Measurements from ENCODE around the gene LARP4B. TPM values are rescaled to one million over a fixed set of nuclear protein-coding genes. Genes with fewer than 3 reads are reported as not detected.

LARP4B gene
- polyA plus RNA-seq, 1 experiment: 33.5 TPM

DNA sequence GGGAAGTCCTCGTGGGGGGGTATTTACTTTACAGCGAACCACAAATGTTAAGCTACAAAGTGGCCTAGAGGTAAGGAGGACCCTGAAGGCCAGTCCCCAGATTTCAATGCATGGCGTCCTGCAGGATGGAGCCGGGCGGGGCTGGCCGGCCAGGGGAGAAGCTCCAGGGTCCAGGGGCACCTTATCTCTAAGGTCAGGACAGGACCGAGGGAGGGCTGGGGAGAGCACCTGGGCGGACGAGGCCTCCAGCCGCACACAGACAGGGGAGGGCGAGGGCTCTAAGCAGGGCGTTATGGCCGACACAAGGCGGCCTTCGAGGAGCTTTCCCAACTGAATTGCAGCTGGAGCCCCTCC lies 145.7 kb downstream of the LARP4B start:
- POLR2A ChIA-PET: interaction anchor here (0.7 kb wide), 1 partner anchor 98 kb away, joined by 3 read pairs; no protein-coding TSS in a partner anchor
- H3K9me3 ChIP-seq (ENCODE audit: control insufficient read depth, insufficient read depth, low read length): peaks cover 8% of the 10 kb centered on the region; the same call in 1 of the 2 replicates
- CTCF ChIA-PET: interaction anchor here (0.7 to 1.2 kb wide), 2 partner anchors 8 to 275 kb away, joined by 4 to 5 read pairs; no protein-coding TSS in a partner anchor
- H3K27me3 ChIP-seq (ENCODE audit: control insufficient read depth, insufficient read depth, low read length): no peaks in the 10 kb centered on the region
- no peak overlapping the region for H3K4me3 ChIP-seq (ENCODE audit: low read depth, low read length)
- TF ChIP-seq, protein P1, sequence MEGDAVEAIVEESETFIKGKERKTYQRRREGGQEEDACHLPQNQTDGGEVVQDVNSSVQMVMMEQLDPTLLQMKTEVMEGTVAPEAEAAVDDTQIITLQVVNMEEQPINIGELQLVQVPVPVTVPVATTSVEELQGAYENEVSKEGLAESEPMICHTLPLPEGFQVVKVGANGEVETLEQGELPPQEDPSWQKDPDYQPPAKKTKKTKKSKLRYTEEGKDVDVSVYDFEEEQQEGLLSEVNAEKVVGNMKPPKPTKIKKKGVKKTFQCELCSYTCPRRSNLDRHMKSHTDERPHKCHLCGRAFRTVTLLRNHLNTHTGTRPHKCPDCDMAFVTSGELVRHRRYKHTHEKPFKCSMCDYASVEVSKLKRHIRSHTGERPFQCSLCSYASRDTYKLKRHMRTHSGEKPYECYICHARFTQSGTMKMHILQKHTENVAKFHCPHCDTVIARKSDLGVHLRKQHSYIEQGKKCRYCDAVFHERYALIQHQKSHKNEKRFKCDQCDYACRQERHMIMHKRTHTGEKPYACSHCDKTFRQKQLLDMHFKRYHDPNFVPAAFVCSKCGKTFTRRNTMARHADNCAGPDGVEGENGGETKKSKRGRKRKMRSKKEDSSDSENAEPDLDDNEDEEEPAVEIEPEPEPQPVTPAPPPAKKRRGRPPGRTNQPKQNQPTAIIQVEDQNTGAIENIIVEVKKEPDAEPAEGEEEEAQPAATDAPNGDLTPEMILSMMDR (IDR thresholded peaks at IDR 0.05; ENCODE audit: low read depth, low read length): no peak
- no peak for DNase-seq (ENCODE audit: low read depth, low spot score)
- H3K27ac ChIP-seq (ENCODE audit: low read depth, low read length): no peak overlapping the region

- peak overlapping the region; percentile 53 for H3K4me3 ChIP-seq (ENCODE audit: low read depth, low read length)
- no peaks in the 10 kb centered on the region for H3K27me3 ChIP-seq (ENCODE audit: control insufficient read depth, insufficient read depth, low read length)
- CTCF ChIA-PET: interaction anchor here (0.7 to 1.2 kb wide), 2 partner anchors 9 to 275 kb away, joined by 4 to 5 read pairs; no protein-coding TSS in a partner anchor
- TF ChIP-seq, protein P1 (IDR thresholded peaks at IDR 0.05; ENCODE audit: low read depth, low read length): no peak
- POLR2A ChIA-PET: interaction anchor here (0.7 to 0.8 kb wide), 2 partner anchors 7 to 98 kb away, joined by 3 to 12 read pairs; no protein-coding TSS in a partner anchor
- H3K27ac ChIP-seq (ENCODE audit: low read depth, low read length): peak overlapping the region; percentile 47
- DNase-seq (ENCODE audit: low read depth, low spot score): no peak
- H3K9me3 ChIP-seq (ENCODE audit: control insufficient read depth, insufficient read depth, low read length): peaks cover 8% of the 10 kb centered on the region; the same call in 1 of the 2 replicates
Observed at GRCh38 chr10:785089-785860, 146.2 kb downstream of the LARP4B start.

- H3K27ac ChIP-seq (ENCODE audit: low read depth, low read length): peak overlapping the region; percentile 47
- CTCF ChIA-PET: no interaction called here
- TF ChIP-seq, protein P1 (IDR thresholded peaks at IDR 0.05; ENCODE audit: low read depth, low read length): peak; percentile 39
- H3K27me3 ChIP-seq (ENCODE audit: control insufficient read depth, insufficient read depth, low read length): no peaks in the 10 kb centered on the region
- H3K9me3 ChIP-seq (ENCODE audit: control insufficient read depth, insufficient read depth, low read length): peaks cover 8% of the 10 kb centered on the region; the same call in 1 of the 2 replicates
- POLR2A ChIA-PET: interaction anchor here (0.8 kb wide), 1 partner anchor 8 kb away, joined by 12 read pairs; no protein-coding TSS in a partner anchor
- peak overlapping the region; percentile 53 for H3K4me3 ChIP-seq (ENCODE audit: low read depth, low read length)
- peak; percentile 42 for DNase-seq (ENCODE audit: low read depth, low spot score)
Observed at GRCh38 chr10:784403-785088, 147.0 kb downstream of the LARP4B start.

DNA sequence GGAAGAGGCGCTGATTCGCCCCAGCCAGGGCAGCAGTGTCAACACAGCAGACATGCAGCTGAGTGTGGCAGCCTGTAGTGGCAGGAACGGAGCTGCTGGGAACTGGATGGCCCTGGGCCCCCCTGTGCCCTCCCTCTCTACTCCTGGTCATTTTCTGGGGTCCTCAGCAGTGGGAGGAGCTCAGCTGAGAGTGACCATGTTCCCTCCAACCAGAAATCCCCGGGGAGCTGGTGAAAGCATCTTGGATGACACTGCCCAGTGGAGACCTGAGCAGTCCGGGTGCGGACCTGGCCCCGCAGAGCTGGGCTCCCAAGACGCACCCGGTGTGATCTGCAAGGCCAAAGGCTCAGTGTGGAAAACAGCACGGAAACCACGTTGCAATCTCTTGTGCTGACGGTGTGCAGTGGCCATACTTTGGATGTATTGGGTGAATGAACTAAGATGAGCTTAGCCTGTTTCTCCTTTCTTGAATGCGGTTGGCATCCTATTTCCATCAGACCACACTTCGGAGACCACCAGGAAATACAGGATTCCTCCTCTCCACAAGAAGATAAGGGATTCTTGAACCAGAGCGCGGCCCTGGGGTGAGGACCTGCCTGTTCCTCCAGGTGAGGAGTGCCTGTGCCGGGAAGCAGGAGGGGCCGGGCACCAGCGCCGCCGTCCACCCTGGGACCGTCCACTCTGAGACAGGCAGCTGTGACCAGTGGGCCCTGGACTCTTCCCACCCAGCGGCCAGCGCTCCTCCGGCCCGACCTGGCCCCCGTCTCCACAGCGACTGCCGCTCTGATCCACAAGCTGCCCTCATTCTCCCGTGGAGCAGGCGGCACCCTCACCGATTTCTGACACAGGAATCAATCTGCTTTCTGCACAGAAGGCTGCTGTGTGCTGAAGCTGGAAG lies 148.5 kb downstream of the LARP4B start:
- ChIA-PET POLR2A (no interaction called here), CTCF (interaction anchor here (1.0 kb wide), 1 partner anchor 270 kb away, joined by 5 read pairs; no protein-coding TSS in a partner anchor)
- no peaks in the 10 kb centered on the region for H3K27me3 ChIP-seq (ENCODE audit: control insufficient read depth, insufficient read depth, low read length)
- peaks cover 6% of the 10 kb centered on the region; the same call in 1 of the 2 replicates for H3K9me3 ChIP-seq (ENCODE audit: control insufficient read depth, insufficient read depth, low read length)
- H3K4me3 ChIP-seq (ENCODE audit: low read depth, low read length): no peak overlapping the region
- TF ChIP-seq, protein P1 (IDR thresholded peaks at IDR 0.05; ENCODE audit: low read depth, low read length): no peak
- no peak for DNase-seq (ENCODE audit: low read depth, low spot score)
- H3K27ac ChIP-seq (ENCODE audit: low read depth, low read length): no peak overlapping the region

Measured in AG04450 (cell line).